H1 (cell line): ENCODE measurements around the gene SPHK1. TPM values are rescaled to one million over a fixed set of nuclear protein-coding genes. Genes with fewer than 3 reads are reported as not detected.

Experiments
- BACH1 ChIP-seq: IDR thresholded peaks from 2 replicates; pipeline ENCODE4 v1.6.1; 2012; ENCODE audit warnings: low read length, improper control_type of control experiment
- KDM5A ChIP-seq: fragments of 200-600 bp; IDR thresholded peaks from 2 replicates; pipeline ENCODE4 v1.7.1; 2012; ENCODE audit warnings: mild to moderate bottlenecking, low read length, inconsistent platforms, mixed read lengths
- POLR2A ChIP-seq, 2 experiments: IDR thresholded peaks; 1 replicate in 1 of 2; 2 replicates in 1 of 2; pipeline ENCODE4 v1.6.1; 2011; ENCODE audit warnings: low read depth in 2 of 2, low read length in 2 of 2, mild to moderate bottlenecking in 2 of 2; ENCODE audit errors: control extremely low read depth in 1 of 2
- POLR2AphosphoS5 ChIP-seq: IDR thresholded peaks from 2 replicates; pipeline ENCODE4 v1.6.1; 2011; ENCODE audit warnings: low read depth, low read length
- POU5F1 ChIP-seq: IDR thresholded peaks from 2 replicates; pipeline ENCODE4 v1.6.1; 2011; ENCODE audit warnings: low read depth, mild to moderate bottlenecking, low read length, moderate library complexity
- SAP30 ChIP-seq: fragments of 300-600 bp; sonication (generic); IDR thresholded peaks from 2 replicates; pipeline ENCODE4 v1.7.1; 2012; ENCODE audit warnings: low read length, moderate library complexity, mild to moderate bottlenecking, inconsistent platforms; ENCODE audit not compliant: insufficient read depth, insufficient replicate concordance
- polyA plus RNA-seq, 7 experiments: library from polyadenylated mRNA; depleted of rRNA in 3 of 7; stranded (reverse) in 5 of 7; unstranded in 2 of 7; fragments of >200 nt in 5 of 7; fragments of 200-250 nt in 2 of 7; gene quantifications; 1 replicate in 5 of 7; 2 replicates in 1 of 7; 4 replicates in 1 of 7; pipeline versions ENCODE4 v1.2.1 to v1.2.3, GENCODE V29; 2011 to 2013; ENCODE audit warnings: missing spikeins in 2 of 7, mixed read lengths in 2 of 7
- total RNA-seq: library from RNA; stranded (reverse); fragmentation: NEBNext Ultra II Directional; extraction: Animal tissue kit (Norgen Biotek cat#: 25700); gene quantifications from 2 replicates; pipeline ENCODE4 v1.2.1, GENCODE V29; 2021

SPHK1 gene
- total and polyA plus RNA-seq, 2 of the 8 experiments (the other 6 are each of a cell fraction or from before 2014, with no cell fraction given) = 2.4 TPM

DNA sequence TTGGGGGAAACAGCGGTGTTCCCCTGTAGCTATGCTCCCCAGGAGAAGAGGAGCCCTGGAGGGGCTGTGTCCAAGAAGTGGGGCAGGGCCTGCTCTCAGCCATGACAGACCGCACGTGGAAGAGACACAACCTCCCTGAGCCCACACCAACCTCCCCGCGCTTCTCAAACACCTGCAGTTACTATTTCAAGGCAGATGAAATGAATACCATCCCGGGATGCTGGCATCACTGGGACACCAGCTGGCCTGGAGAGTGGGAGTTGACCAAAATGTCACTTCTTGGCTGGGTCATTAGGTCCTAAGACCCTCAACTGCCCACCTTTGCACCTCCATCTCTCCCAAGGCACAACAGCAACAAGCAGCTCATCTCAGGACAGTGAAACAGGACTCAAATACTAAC is 32.0 kb downstream of the SPHK1 start (continued):
- TF ChIP-seq KDM5A (no peak), POLR2A (IDR thresholded peaks at IDR 0.05; ENCODE audit: control extremely low read depth in 1 of 2, low read depth in 2 of 2, low read length in 2 of 2) (no peak), BACH1 (no peak), POLR2AphosphoS5 (no peak), SAP30 (no peak), POU5F1 (no peak)
